Measurements from ENCODE around the gene NRXN3.

GRCh38 chr14:78232231-78233000 lies 62.2 kb downstream of the NRXN3 start:
- TF ChIP-seq SMC3 (conservative IDR thresholded peaks at IDR 0.05; ENCODE audit: poor library complexity) (peak; percentile 37), TAF1 (IDR thresholded peaks at IDR 0.05; ENCODE audit: low read depth) (no peak), EZH2 (IDR thresholded peaks at IDR 0.05; ENCODE audit: borderline replicate concordance, insufficient read depth, low read length, poor library complexity, severe bottlenecking) (no peak), EP300 (conservative IDR thresholded peaks at IDR 0.05; ENCODE audit: poor library complexity, severe bottlenecking) (peak; percentile 38), CTCF (IDR thresholded peaks at IDR 0.05; ENCODE audit: poor library complexity, severe bottlenecking) (peak; percentile 17), RAD21 (conservative IDR thresholded peaks at IDR 0.05) (peak; percentile 25), MXI1 (conservative IDR thresholded peaks at IDR 0.05; ENCODE audit: poor library complexity, severe bottlenecking) (no peak)
- TF ChIP-seq, protein P1, sequence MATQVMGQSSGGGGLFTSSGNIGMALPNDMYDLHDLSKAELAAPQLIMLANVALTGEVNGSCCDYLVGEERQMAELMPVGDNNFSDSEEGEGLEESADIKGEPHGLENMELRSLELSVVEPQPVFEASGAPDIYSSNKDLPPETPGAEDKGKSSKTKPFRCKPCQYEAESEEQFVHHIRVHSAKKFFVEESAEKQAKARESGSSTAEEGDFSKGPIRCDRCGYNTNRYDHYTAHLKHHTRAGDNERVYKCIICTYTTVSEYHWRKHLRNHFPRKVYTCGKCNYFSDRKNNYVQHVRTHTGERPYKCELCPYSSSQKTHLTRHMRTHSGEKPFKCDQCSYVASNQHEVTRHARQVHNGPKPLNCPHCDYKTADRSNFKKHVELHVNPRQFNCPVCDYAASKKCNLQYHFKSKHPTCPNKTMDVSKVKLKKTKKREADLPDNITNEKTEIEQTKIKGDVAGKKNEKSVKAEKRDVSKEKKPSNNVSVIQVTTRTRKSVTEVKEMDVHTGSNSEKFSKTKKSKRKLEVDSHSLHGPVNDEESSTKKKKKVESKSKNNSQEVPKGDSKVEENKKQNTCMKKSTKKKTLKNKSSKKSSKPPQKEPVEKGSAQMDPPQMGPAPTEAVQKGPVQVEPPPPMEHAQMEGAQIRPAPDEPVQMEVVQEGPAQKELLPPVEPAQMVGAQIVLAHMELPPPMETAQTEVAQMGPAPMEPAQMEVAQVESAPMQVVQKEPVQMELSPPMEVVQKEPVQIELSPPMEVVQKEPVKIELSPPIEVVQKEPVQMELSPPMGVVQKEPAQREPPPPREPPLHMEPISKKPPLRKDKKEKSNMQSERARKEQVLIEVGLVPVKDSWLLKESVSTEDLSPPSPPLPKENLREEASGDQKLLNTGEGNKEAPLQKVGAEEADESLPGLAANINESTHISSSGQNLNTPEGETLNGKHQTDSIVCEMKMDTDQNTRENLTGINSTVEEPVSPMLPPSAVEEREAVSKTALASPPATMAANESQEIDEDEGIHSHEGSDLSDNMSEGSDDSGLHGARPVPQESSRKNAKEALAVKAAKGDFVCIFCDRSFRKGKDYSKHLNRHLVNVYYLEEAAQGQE (IDR thresholded peaks at IDR 0.05; ENCODE audit: borderline replicate concordance), result no peak
